ENCODE measurements around the gene PIP4P1. TPM values are rescaled to one million over a fixed set of nuclear protein-coding genes. Genes with fewer than 3 reads are reported as not detected.

The PIP4P1 gene
- total and polyA plus RNA-seq, 2 experiments from 2014 or later: 20.9 to 26.4 TPM

DNA sequence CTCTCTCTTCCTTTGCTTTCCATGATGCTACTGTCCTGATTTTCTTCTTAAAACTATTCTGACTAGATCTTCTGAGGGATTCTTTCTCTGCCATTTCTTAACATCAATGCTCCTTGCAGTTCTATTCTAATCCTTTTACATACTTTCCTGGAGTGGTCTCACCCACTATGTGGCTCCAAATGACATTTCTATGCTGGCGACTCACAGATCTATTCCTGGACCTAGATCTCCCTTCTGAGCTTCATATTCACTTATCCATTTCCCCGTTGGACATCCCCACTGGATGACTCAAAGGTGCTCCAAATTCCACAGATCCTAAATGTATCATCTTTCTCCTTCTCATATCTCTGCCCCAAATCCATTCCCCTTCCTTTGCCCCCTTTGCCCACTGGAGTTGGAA is 52.0 kb downstream of the PIP4P1 start:
- Histone ChIP-seq H3K4me3 (no peak overlapping the region), H3K9me2 (ENCODE audit: insufficient read depth) (no peaks in the 10 kb centered on the region), H3K27ac (ENCODE audit: low read depth) (no peak overlapping the region), H3K79me2 (replicated peaks; ENCODE audit: insufficient read depth) (peaks cover 6% of the 10 kb centered on the region; the same call in 1 of the 2 replicates), H3K4me1 (ENCODE audit: insufficient read depth) (peaks cover 13% of the 10 kb centered on the region), H3K27me3 (ENCODE audit: insufficient read depth) (peaks cover 1% of the 10 kb centered on the region; the same call in 1 of the 2 replicates), H3K4me2 (no peak overlapping the region), H3K36me3 (ENCODE audit: insufficient read depth) (no peaks in the 10 kb centered on the region), H3F3A (replicated peaks; ENCODE audit: low read depth) (peaks cover 4% of the 10 kb centered on the region; the same call in 1 of the 2 replicates), H2AFZ (no peak overlapping the region), H4K20me1 (replicated peaks; ENCODE audit: insufficient read depth) (no peaks in the 10 kb centered on the region)
- DNase-seq (ENCODE audit: low spot score) (no peak), ATAC-seq (no peak)
- Mint-ChIP-seq H3K9me3 (no peaks in the 10 kb centered on the region; the same call in 1 of the 3 replicates), H3K4me1 (peaks cover 13% of the 10 kb centered on the region; the same call in 2 of the 3 replicates), H3K27ac (no peak overlapping the region), H3K36me3 (ENCODE audit: low read depth) (peaks cover 18% of the 10 kb centered on the region), H3K27me3 (ENCODE audit: insufficient read depth, low read depth, poor library complexity) (peaks cover 8% of the 10 kb centered on the region), H3K4me3 (no peak overlapping the region)
- TF ChIP-seq POLR2AphosphoS5 (IDR thresholded peaks at IDR 0.05; ENCODE audit: low read depth): no peak
- no peak for TF ChIP-seq ZNF331 (CRISPR knock-in tag; IDR thresholded peaks at IDR 0.05; ENCODE audit: low read depth)
- no peak for TF ChIP-seq CREB1 (CRISPR knock-in tag; IDR thresholded peaks at IDR 0.05; ENCODE audit: low read depth)
- no peak for TF ChIP-seq STAT1 (IDR thresholded peaks at IDR 0.05; ENCODE audit: unreplicated experiment)
- TF ChIP-seq EZH2phosphoT487 (IDR thresholded peaks at IDR 0.05; ENCODE audit: unreplicated experiment): no peak
- TF ChIP-seq, protein P1, sequence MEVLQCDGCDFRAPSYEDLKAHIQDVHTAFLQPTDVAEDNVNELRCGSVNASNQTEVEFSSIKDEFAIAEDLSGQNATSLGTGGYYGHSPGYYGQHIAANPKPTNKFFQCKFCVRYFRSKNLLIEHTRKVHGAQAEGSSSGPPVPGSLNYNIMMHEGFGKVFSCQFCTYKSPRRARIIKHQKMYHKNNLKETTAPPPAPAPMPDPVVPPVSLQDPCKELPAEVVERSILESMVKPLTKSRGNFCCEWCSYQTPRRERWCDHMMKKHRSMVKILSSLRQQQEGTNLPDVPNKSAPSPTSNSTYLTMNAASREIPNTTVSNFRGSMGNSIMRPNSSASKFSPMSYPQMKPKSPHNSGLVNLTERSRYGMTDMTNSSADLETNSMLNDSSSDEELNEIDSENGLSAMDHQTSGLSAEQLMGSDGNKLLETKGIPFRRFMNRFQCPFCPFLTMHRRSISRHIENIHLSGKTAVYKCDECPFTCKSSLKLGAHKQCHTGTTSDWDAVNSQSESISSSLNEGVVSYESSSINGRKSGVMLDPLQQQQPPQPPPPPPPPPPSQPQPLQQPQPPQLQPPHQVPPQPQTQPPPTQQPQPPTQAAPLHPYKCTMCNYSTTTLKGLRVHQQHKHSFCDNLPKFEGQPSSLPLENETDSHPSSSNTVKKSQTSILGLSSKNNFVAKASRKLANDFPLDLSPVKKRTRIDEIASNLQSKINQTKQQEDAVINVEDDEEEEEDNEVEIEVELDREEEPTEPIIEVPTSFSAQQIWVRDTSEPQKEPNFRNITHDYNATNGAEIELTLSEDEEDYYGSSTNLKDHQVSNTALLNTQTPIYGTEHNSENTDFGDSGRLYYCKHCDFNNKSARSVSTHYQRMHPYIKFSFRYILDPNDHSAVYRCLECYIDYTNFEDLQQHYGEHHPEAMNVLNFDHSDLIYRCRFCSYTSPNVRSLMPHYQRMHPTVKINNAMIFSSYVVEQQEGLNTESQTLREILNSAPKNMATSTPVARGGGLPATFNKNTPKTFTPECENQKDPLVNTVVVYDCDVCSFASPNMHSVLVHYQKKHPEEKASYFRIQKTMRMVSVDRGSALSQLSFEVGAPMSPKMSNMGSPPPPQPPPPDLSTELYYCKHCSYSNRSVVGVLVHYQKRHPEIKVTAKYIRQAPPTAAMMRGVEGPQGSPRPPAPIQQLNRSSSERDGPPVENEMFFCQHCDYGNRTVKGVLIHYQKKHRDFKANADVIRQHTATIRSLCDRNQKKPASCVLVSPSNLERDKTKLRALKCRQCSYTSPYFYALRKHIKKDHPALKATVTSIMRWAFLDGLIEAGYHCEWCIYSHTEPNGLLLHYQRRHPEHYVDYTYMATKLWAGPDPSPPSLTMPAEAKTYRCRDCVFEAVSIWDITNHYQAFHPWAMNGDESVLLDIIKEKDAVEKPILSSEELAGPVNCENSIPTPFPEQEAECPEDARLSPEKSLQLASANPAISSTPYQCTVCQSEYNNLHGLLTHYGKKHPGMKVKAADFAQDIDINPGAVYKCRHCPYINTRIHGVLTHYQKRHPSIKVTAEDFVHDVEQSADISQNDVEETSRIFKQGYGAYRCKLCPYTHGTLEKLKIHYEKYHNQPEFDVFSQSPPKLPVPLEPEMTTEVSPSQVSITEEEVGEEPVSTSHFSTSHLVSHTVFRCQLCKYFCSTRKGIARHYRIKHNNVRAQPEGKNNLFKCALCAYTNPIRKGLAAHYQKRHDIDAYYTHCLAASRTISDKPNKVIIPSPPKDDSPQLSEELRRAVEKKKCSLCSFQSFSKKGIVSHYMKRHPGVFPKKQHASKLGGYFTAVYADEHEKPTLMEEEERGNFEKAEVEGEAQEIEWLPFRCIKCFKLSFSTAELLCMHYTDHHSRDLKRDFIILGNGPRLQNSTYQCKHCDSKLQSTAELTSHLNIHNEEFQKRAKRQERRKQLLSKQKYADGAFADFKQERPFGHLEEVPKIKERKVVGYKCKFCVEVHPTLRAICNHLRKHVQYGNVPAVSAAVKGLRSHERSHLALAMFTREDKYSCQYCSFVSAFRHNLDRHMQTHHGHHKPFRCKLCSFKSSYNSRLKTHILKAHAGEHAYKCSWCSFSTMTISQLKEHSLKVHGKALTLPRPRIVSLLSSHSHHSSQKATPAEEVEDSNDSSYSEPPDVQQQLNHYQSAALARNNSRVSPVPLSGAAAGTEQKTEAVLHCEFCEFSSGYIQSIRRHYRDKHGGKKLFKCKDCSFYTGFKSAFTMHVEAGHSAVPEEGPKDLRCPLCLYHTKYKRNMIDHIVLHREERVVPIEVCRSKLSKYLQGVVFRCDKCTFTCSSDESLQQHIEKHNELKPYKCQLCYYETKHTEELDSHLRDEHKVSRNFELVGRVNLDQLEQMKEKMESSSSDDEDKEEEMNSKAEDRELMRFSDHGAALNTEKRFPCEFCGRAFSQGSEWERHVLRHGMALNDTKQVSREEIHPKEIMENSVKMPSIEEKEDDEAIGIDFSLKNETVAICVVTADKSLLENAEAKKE (CRISPR knock-in tag; IDR thresholded peaks at IDR 0.05): no peak
- TF ChIP-seq, protein P2, sequence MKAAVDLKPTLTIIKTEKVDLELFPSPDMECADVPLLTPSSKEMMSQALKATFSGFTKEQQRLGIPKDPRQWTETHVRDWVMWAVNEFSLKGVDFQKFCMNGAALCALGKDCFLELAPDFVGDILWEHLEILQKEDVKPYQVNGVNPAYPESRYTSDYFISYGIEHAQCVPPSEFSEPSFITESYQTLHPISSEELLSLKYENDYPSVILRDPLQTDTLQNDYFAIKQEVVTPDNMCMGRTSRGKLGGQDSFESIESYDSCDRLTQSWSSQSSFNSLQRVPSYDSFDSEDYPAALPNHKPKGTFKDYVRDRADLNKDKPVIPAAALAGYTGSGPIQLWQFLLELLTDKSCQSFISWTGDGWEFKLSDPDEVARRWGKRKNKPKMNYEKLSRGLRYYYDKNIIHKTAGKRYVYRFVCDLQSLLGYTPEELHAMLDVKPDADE (IDR thresholded peaks at IDR 0.05): no peak
- no peak for TF ChIP-seq ZNF114 (CRISPR knock-in tag; IDR thresholded peaks at IDR 0.05)

Small RNA genes lying within 50 kb of the gene (small RNA-seq; reads per million reads assigned to genes)
- 8.8 reads per million, percentile 96 among the genes with 10 or more reads in this experiment for gene RNA5SP382 (ENCODE audit: low replicate concordance)

Other genes starting within 250 kb of the PIP4P1 start
- not detected in 2 replicates for gene OR11H6, start 237.7 kb downstream of the PIP4P1 start, total RNA-seq (2014; rRNA removed; shearing (Covaris generic))
- gene OR11H6, start 237.7 kb downstream of the PIP4P1 start, polyA plus RNA-seq (2016; fragmentation: Nextera tagmentation; extraction: Ambion mirVana): not detected in 2 replicates
- gene OR11H7, start 232.5 kb downstream of the PIP4P1 start, total RNA-seq (2014; rRNA removed; shearing (Covaris generic)): not detected in 2 replicates
- gene OR11H7, start 232.5 kb downstream of the PIP4P1 start, polyA plus RNA-seq (2016; fragmentation: Nextera tagmentation; extraction: Ambion mirVana): not detected in 2 replicates
- not detected in 2 replicates for gene OR11H4, start 222.1 kb downstream of the PIP4P1 start, total RNA-seq (2014; rRNA removed; shearing (Covaris generic))
- not detected in 2 replicates for gene OR11H4, start 222.1 kb downstream of the PIP4P1 start, polyA plus RNA-seq (2016; fragmentation: Nextera tagmentation; extraction: Ambion mirVana)
- 14.6 and 16.4 TPM in 2 replicates for gene TTC5, start 155.5 kb downstream of the PIP4P1 start, total RNA-seq (2014; rRNA removed; shearing (Covaris generic))
- gene TTC5, start 155.5 kb downstream of the PIP4P1 start, polyA plus RNA-seq (2016; fragmentation: Nextera tagmentation; extraction: Ambion mirVana): 9.3 and 11.9 TPM in 2 replicates
- 247 and 254 TPM in 2 replicates for gene CCNB1IP1, start 128.2 kb downstream of the PIP4P1 start, total RNA-seq (2014; rRNA removed; shearing (Covaris generic))
- 108 and 110 TPM in 2 replicates for gene CCNB1IP1, start 128.2 kb downstream of the PIP4P1 start, polyA plus RNA-seq (2016; fragmentation: Nextera tagmentation; extraction: Ambion mirVana)
- 27.0 and 27.8 TPM in 2 replicates for gene PARP2, start 117.8 kb downstream of the PIP4P1 start, total RNA-seq (2014; rRNA removed; shearing (Covaris generic))
- gene PARP2, start 117.8 kb downstream of the PIP4P1 start, polyA plus RNA-seq (2016; fragmentation: Nextera tagmentation; extraction: Ambion mirVana): 39.5 and 42.7 TPM in 2 replicates
- 8.5 and 12.9 TPM in 2 replicates for gene TEP1, start 47.9 kb downstream of the PIP4P1 start, total RNA-seq (2014; rRNA removed; shearing (Covaris generic))
- gene TEP1, start 47.9 kb downstream of the PIP4P1 start, polyA plus RNA-seq (2016; fragmentation: Nextera tagmentation; extraction: Ambion mirVana): 3.0 and 3.2 TPM in 2 replicates
- gene KLHL33, start 25.3 kb downstream of the PIP4P1 start, total RNA-seq (2014; rRNA removed; shearing (Covaris generic)): 0.12 and 0.35 TPM in 2 replicates
- 0.09 and 0.15 TPM in 2 replicates for gene KLHL33, start 25.3 kb downstream of the PIP4P1 start, polyA plus RNA-seq (2016; fragmentation: Nextera tagmentation; extraction: Ambion mirVana)
- gene OSGEP, start 6.6 kb downstream of the PIP4P1 start, total RNA-seq (2014; rRNA removed; shearing (Covaris generic)): 59.5 and 62.8 TPM in 2 replicates
- gene OSGEP, start 6.6 kb downstream of the PIP4P1 start, polyA plus RNA-seq (2016; fragmentation: Nextera tagmentation; extraction: Ambion mirVana): 29.0 and 35.1 TPM in 2 replicates
- gene APEX1, start 6.2 kb downstream of the PIP4P1 start, total RNA-seq (2014; rRNA removed; shearing (Covaris generic)): 216 and 247 TPM in 2 replicates
- gene APEX1, start 6.2 kb downstream of the PIP4P1 start, polyA plus RNA-seq (2016; fragmentation: Nextera tagmentation; extraction: Ambion mirVana): 279 and 291 TPM in 2 replicates
- gene PNP, start 8.0 kb upstream of the PIP4P1 start, total RNA-seq (2014; rRNA removed; shearing (Covaris generic)): 72.3 and 102 TPM in 2 replicates
- 56.1 and 60.7 TPM in 2 replicates for gene PNP, start 8.0 kb upstream of the PIP4P1 start, polyA plus RNA-seq (2016; fragmentation: Nextera tagmentation; extraction: Ambion mirVana)
- gene RNASE10, start 44.1 kb upstream of the PIP4P1 start, total RNA-seq (2014; rRNA removed; shearing (Covaris generic)): not detected in 2 replicates
- gene RNASE10, start 44.1 kb upstream of the PIP4P1 start, polyA plus RNA-seq (2016; fragmentation: Nextera tagmentation; extraction: Ambion mirVana): 0.65 and 0.82 TPM in 2 replicates
- 0.24 and 0.74 TPM in 2 replicates for gene RNASE9, start 99.6 kb upstream of the PIP4P1 start, total RNA-seq (2014; rRNA removed; shearing (Covaris generic))
- gene RNASE9, start 99.6 kb upstream of the PIP4P1 start, polyA plus RNA-seq (2016; fragmentation: Nextera tagmentation; extraction: Ambion mirVana): not detected in 2 replicates
- gene RNASE11, start 126.6 kb upstream of the PIP4P1 start, total RNA-seq (2014; rRNA removed; shearing (Covaris generic)): not detected in 2 replicates
- gene RNASE11, start 126.6 kb upstream of the PIP4P1 start, polyA plus RNA-seq (2016; fragmentation: Nextera tagmentation; extraction: Ambion mirVana): not detected in 2 replicates
- gene RNASE12, start 129.9 kb upstream of the PIP4P1 start, total RNA-seq (2014; rRNA removed; shearing (Covaris generic)): not detected in 2 replicates
- gene RNASE12, start 129.9 kb upstream of the PIP4P1 start, polyA plus RNA-seq (2016; fragmentation: Nextera tagmentation; extraction: Ambion mirVana): not detected in 2 replicates
- not detected in 2 replicates for gene OR6S1, start 180.3 kb upstream of the PIP4P1 start, total RNA-seq (2014; rRNA removed; shearing (Covaris generic))
- gene OR6S1, start 180.3 kb upstream of the PIP4P1 start, polyA plus RNA-seq (2016; fragmentation: Nextera tagmentation; extraction: Ambion mirVana): not detected in 2 replicates
- 1.6 and 2.0 TPM in 2 replicates for gene RNASE4, start 223.1 kb upstream of the PIP4P1 start, total RNA-seq (2014; rRNA removed; shearing (Covaris generic))
- 0.29 and 0.45 TPM in 2 replicates for gene RNASE4, start 223.1 kb upstream of the PIP4P1 start, polyA plus RNA-seq (2016; fragmentation: Nextera tagmentation; extraction: Ambion mirVana)
- 2.3 and 5.1 TPM in 2 replicates for gene ANG, start 227.3 kb upstream of the PIP4P1 start, total RNA-seq (2014; rRNA removed; shearing (Covaris generic))
- 3.7 and 5.0 TPM in 2 replicates for gene ANG, start 227.3 kb upstream of the PIP4P1 start, polyA plus RNA-seq (2016; fragmentation: Nextera tagmentation; extraction: Ambion mirVana)

All from GM23338 (cell line).